CD4-positive, alpha-beta T cell treated with Interleukin-21 for 1 hour (primary cell): ENCODE results near the gene RAD23A.
"Not testable (repeated sequence)": the region's sequence is repeated elsewhere in the genome, so short reads cannot be mapped to it uniquely, and the experiment has no call there.

Source experiments
- DNase-seq: peaks from one replicate; pipeline ENCODE4 v3.0.0-alpha.2; 2020

RAD23A gene

DNA sequence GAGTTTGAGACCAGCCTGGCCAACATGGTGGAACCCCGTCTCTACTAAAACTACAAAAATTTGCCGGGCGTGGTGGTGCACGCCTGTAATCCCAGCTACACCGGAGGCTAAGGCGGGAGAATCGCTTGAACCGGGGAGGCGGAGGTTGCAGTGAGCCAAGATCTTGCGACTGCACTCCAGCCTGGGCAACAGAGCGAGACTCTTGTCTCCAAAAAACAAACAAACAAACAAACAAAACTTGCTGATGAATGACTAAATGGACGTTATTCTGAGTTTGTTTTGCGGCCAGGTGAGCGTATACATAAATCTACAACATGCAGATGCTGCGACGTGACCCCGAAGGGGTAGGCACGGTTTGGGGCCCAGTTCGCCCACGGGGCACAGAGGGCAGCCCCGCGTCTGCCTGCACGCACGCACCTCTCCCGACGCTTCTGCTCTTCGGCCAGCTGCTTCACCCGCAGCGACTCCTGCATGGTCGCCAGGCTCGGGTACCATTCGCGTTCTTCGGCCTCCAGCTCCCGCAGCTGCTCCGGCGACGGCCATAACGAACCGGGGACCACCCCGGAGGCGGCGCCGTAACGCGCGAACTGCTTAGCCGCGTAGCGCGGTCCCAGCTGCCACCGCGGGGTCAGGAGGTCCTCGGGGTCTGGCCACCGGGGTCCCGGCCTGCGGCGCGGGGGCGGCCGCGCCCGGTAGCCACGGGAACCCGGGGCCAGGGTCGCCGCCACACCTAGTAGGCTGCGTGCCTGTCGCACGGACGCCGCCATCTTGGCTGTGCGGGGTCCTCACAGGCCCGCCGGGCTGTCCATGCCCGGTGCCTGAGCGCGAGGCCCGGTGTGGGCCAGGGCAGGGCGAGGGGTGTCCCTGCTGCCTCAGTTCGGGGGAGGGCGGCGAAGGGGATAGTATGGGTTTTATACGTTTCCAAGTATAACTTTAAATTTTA lies 11.1 kb downstream of the RAD23A start, which contains the start of gene GADD45GIP1:
GADD45GIP1 (minus strand) TSS at position 778 of the 943 bp plus-strand sequence; CDS start at position 767, 11 bp downstream.
- peak; percentile 84 for DNase-seq

DNA sequence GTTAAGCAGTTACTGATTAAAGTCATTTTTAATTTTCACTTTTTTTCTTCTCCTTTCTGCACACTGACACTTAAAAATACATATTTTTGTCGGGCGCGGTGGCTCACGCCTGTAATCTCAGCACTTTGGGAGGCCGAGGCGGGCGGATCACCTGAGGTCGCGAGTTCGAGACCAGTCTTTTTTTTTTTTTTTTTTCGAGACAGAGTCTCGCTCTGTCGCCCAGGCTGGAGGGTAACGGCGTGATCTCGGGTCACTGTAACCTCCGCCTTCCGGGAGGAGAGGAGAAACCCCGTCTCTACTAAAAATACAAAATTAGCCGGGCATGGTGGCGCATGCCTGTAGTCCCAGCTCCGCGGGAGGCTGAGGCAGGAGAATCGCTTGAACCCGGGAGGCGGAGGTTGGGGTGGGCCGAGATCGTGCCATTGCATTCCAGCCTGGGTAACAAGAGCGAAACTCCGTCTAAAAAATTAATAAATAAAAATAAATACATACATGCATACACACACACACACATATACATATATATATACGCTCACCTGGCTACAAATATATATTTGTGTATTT lies 11.8 kb downstream of the RAD23A start:
- DNase-seq, result not testable (repeated sequence)

DNA sequence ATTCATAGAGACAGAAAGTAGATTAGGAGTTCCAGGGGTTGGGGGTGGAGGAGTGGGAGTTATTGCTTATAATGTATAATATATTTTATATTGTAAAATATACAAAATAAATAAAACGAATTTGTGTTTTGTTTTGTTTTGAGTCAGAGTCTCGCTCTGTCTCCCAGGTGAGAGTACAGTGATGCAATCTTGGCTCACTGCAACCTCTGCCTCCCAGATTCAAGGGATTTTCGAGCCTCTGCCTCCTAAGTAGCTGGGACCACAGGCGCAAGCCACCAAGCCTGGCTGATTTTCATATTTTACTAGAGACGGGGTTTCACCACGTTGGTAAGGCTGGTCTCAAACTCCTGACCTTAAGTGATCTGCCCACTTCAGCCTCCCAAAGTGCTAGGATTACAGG lies 13.8 kb downstream of the RAD23A start:
- DNase-seq, result no peak

DNA sequence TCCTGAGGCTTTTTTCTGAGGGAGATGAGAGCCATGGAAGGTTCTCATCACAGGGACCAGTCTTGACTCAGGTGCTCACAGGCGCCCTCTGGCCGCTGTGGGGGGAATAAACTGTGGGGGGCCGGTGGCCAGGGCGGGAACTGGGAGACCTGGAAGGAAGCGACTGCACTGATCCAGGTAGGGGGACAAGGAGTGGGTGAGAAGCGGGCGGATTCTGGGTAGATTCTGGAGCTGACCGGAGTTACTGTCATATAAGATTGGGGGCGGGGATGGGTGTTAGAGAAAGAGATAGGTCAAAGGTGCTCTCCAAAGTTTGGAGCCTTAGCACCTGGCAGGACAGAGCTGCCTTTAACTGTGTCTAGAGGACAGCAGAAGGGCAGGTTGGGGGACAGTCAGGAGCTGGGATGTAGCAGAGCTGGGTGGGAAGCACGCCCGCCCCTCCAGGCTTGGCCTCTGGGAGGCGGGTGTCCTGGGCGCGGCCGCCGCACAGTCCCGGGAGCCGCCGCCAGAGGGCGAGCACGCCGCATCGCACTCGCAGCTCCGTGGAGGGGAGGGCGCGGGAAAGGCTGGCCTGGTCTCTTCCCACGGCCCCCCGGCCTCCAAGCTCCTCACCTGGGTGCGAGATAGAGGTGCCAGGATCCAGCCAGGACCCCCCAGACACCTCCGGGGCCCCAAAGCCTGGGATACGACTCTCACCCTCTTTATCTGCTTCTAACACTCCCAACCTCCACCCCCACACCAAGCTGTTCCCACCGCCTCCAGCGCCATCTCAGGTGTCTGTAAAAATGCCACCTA lies 19.6 kb downstream of the RAD23A start:
- peak; percentile 83 for DNase-seq

DNA sequence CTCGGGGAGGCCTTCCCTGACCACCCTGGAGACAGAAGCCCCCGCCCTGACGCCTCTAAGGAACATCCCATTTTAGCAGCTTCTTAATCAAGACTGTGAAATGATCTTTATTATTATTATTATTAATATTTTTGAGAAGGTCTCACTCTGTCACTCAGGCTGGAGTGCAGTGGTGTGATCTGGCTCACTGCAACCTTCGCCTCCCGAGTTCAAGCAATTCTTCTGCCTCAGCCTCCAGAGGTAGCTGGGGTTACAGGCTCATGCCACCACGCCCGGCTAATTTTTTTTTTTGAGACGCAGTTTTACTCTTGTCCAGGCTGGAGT lies 20.1 kb downstream of the RAD23A start:
- DNase-seq, result no peak

DNA sequence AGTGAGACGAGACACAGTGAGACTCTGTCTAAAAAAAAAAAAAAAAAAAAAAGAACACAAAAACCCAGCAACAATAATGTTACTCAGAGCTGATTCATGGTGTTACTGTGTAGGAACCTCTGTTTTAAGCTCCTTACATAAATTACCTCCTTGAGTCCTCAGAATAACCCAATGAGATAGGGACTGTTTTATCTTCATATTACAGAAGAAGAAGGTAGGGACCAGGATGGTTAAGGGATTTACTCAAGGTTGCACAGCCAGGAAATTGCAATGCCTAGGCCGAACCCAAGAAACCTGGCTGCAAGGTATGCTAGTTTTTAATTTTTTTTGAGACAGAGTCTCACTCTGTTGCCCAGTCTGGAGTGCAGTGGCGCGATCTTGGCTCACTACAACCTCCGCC lies 22.2 kb downstream of the RAD23A start:
- no peak for DNase-seq

DNA sequence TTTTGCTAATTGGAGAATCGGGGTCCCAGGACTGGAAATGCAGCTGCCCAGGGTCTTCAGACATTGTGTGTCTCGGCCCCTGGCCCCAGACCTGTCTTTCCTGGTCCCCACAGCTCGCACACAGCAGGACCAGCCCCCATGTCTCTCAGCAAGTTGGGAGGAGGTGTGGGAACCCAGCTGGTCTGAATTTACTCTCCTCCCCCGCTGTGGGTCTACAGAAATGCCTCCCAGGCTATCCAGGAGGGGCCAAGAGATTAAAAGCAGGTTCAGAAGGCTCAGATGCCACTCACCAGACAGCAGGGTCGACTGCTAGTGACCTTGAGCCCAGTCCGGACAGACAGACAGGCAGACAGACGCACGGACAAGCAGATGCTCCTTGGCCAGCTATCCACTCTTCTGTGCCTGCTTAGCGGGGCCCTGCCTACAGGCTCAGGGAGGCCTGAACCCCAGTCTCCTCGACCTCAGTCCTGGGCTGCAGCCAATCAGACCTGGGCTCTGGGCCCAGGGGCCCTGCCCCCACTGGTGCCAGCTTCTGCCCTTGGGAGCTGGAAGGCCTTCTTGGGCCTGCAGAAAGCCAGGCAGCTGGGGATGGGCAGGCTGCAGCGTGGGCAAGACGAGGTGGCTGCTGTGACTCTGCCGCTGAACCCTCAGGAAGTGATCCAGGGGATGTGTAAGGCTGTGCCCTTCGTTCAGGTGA lies 23.8 kb downstream of the RAD23A start, which contains the start of gene DAND5:
DAND5 (plus strand) TSS at position 285 of the 697 bp plus-strand sequence; CDS start at position 370, 85 bp downstream.
- DNase-seq, result no peak

DNA sequence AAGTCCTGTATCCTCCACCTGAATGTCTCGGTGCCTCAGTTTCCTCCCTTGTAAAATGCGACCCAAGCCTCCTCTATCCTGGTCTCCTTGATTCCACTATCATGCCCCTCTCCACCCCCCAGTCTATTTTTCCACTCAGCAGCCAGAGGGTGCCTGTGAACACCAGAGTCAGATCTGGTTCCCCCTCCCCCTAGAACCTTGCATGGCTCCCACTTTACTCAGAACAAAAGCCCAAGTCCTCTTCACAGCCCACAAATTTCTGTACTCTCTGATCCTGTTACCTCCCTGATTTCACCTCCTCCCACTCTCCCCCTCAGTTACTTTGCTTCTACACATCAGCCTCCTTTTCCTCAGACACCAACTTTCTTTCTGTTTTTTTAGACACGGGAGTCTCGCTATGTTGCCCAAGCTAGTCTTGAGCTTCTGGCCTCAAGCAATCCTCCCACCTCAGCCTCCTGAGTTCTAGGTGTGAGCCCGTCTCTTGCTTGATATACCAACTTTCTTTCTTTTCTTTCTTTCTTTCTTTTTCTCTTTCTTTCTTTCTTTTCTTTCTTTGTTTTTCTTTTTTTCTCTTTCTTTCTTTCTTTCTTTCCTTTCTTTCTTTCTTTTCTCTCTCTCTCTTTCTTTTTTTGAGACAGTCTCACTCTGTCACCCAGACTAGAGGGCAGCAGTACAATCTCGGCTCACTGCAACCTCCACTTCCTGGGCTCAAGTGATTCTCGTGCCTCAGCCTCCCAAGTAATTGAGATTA lies 24.6 kb downstream of the RAD23A start:
- no peak for DNase-seq

DNA sequence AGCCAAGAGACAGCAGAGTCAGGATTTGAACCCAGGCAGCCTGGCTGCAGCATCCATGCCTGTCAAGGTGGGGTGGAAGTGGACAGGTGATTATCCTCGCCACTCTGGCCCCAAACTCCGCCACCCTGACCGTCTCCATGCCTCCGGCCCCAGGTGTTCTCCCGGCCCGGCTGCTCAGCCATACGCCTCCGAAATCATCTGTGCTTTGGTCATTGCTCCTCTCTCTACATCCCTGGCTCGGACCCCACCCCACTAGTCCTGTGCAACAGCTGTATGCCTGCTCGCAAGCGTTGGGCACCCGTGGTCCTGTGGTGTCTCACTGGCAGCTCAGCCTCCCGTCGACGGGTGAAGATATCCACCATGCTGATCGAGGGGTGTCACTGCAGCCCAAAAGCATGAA lies 27.6 kb downstream of the RAD23A start:
- DNase-seq, result no peak

DNA sequence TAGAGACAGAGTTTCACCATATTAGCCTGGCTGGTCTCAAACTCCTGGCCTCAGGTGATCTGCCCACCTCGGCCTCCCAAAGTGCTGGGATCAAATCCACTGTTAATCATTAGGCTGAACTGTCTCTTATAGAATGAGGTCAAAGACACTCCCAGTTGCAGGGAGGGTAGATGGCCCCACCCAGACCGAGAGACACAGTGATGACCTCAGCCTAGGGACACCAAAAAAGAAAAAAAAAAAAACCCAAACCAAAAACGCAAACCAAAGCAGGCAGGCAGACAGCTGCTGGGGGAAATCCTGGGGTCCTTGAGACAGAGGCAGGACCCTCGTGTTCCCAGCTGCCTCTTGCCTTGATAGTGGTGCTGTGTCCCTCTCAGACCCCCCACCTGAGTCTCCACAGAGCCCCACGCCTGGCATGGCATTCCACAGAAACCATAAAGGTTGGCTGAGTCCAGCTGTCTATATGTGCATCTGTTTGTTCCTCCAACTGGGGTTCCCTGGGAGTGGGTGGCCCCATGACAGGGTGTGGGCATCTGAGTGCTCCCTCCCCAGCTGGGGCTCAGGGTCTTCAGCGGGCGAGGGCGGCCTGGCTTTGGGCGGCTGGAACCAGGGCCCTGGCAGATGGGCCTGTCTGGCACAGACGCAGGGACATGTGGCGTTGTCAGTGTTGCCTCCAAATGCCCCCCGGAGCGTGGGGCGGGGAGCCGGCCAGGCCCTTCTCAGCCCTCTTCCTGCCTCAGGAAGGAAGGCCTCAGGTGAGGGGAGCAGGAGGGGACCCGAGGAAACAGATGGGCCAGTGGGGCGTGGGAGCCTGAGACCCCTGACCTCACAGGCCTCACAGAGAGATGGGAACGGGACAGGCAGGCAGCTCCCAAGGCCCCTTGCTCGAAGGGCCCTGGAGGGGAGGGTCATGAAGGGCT lies 28.9 kb downstream of the RAD23A start:
- no peak for DNase-seq

DNA sequence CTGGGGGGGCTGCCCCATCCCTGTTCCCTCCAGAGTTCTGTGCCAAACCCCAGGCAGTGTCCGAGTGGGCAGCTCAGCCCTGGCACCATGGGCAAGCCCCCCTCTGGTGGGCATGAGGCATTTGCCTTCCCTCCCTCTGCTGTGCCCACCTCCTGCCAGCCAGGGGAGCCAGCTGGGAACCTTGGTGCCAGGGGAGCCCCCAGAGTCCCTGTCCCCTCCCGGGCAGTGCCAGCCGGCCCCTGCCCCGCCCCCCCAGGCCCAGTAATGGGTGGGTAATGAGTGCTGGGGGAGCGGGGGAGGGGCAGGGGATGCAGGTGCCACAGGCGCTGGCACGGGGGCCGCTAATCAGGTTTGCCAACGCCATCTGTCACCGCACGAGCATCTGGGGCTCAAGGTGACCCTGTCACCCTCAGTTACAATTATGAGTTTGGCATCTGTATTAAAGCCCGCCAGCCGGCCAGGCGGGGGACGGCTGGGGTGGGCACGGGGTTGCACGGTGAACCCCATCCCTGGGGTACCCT lies 29.6 kb downstream of the RAD23A start:
- no peak for DNase-seq

DNA sequence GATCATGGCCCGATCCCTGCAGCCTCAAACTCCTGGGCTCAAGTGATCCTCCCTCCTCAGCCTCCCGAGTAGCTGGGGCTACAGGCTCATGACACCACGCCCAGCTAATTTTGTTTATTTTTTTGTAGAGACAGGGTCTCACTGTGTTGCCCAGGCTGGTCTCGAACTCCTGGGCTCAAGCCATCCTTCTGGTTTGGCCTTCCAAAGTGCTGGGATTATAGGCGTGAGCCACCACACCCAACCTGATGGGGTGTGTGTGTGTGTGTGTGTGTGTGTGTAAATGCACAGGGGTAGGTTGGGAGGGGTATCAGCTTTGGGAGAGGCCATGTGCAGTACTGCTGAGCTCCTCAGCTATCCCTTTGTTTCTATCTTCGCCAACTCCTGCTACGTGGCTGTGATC lies 30.4 kb downstream of the RAD23A start:
- not testable (repeated sequence) for DNase-seq

DNA sequence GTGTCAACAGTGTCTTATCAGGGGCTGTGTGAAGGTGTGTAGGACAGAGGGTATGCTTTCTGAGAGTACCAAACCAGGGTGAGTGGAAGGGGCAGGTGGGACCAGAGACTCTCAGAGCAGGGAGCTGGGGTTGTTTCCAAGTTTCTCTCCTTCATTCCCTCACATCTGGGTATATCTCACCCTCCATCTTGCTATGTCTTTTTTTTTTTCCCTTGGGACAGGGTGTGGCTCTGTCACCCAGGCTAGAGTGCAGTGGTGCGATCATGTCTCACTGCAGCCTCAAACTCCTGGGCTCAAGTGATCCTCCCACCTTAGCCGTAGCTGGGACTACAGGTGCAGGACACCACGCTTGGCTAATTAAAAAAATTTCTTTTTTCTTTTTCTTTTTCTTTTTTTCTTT lies 34.3 kb downstream of the RAD23A start:
- no peak for DNase-seq

DNA sequence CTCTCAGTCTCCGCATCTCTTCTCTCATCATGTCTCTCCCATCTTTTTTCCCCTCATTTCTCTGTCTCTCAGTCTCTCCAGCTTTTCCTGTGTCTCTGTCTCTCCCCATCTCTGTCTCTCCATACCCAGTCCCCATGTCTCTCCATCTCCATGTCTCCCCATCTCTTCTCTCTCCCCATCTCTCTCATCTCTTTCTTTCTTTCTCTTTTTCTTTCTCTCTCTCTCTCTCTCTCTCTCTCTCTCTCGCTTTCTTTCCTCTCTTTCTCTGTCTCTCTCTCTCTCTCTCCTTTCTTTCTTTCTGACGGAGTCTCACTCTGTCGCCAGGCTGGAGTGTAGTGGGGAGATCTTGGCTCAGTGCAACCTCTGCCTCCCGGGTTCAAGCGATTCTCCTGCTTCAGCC lies 37.0 kb downstream of the RAD23A start:
- DNase-seq, result no peak

DNA sequence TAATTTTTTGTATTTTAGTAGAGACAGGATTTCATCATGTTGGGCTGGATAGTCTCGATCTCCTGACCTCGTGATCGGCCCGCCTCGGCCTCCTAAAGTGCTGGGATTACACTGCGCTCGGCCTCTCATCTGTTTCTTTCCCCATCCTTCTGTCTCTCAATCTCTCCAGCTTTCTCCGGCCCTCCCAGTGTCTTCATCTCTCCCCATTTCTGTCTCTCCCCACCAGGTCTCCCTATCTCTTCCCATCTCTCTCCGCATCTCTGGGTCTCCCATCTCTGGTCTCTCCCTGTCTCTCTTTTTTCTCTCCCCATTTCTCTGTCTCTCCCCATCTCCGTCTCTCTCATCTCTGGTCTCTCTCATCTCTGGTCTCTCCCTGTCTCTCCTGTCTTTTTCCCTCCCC lies 37.4 kb downstream of the RAD23A start:
- no peak for DNase-seq

DNA sequence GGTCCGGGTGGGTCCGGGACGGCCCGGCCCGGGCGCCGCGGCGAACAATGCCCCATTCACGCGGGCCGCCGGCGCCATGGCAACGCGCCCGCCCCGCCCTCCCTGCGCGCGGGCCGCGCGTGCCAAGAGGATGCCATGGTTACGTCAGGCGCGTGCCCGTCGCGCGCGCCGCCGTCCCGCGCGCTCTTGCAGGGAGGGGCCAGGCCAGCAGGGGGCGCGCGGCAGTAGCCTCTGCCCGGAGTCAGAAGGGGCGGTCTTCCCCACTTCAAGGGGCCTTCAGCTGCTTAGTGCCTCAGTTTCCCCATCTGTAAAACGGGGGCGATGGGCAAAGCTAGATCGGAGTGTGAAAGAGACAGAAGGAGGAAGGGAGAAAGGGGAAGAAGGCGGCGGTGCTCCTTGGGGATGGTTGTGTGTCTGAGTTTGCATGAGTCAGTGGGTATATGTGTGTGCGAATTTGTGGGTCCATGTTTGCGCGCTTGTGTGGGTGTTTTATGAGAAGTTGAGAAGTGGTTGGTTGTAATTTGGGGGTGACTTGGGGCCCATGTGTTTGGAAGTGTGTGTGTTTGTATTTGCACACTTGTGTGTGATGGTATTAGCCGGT lies 38.0 kb downstream of the RAD23A start:
- DNase-seq, result peak; percentile 86

DNA sequence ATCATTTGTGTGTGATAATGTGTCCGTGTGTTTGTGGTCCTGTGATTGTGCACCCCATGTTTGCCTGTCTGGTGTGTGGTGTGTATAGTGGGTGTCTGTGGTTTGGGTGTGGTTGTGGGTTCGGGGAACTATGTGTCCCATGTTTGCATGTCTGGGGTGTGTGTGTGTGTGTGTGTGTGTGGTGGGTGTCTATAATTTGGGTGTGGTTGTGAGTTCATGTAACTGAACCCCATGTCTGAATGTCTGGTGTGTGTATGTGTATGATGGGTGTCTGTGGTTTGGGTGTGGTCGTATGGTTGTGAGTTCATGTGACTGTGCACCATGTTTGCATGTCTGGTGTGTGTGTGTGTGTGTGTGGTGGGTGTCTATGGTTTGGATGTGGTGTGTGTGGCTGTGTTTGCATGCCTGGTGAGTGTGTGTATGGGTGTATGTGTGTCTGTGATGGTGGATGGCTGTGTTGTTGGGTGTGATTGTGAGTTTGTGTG lies 38.5 kb downstream of the RAD23A start:
- peak; percentile 33 for DNase-seq

DNA sequence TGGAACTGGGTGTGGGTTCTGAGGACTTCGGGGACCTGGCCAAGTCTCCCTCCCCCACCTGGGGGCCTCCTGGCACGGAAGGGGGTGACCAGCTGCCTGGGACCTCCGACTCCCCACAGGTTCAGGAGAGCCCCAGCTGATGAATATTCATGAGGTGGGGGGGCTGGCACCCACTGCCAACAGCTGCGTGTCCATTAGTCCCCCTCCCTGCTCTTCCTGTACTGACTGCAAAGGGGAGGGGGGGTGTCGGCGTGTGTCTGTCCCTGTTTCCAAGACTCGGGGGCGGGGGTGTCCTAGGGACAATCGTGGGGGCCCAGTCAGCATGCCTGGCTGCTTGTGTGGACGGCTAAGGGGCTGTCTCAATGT lies 39.0 kb downstream of the RAD23A start:
- no peak for DNase-seq

DNA sequence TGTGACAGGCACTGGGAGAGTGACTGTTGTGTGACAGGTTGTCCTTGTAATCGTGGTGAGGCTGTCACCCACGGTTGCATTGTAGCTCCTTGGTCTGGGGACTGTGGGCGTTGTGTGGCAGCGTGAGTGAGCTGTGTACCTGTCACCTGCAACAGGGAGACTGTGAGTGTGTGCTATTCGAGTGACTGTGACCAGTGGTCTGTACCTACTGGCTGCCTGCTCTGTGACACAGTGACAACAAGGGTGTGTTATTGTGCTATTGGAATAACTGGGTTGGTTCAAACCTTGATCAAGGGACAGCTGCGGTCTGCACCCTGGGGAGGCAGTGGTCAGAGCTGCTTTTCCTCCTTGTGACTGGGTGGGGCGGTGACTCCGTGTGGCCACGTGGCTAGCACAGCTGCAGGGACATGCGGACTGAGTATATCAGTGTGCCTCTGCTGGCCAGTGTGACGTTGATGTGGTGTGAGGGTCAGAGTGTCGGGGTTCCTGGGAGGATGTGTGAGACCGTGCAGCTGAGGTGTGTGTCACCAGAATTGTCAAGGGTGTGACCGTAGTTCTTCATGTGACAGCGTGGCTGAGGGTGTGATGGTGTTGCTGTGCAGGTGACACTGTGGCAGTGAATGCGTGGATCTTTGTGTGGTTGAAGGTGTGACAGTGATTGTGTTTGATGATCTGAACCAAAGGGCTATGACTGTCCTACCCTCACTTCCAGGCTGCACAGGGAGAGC lies 39.6 kb downstream of the RAD23A start:
- DNase-seq, result peak; percentile 39
